Loucy (cell line): ENCODE measurements around the gene EIF4E2.

ENCODE experiments used
- H2AFZ ChIP-seq: fragments of 200-600 bp; sonication (generic); 2 replicates; pipeline ENCODE4 v1.6.0; 2016; ENCODE audit warnings: antibody characterized with exemption, mild to moderate bottlenecking, low read length, moderate library complexity
- H3F3A ChIP-seq: fragments of 200-600 bp; 2 replicates; pipeline ENCODE4 v1.6.0; 2016; ENCODE audit warnings: antibody characterized with exemption, low read depth, mild to moderate bottlenecking
- H3K27me3 ChIP-seq: fragments of 200-600 bp; sonication (generic); 2 replicates; pipeline ENCODE4 v1.6.1; 2014; ENCODE audit warnings: low read length, mild to moderate bottlenecking; ENCODE audit not compliant: insufficient read depth, poor library complexity, severe bottlenecking
- H3K36me3 ChIP-seq: fragments of 200-600 bp; sonication (generic); 2 replicates; pipeline ENCODE4 v1.6.1; 2016; ENCODE audit warnings: low read length; ENCODE audit not compliant: insufficient read depth
- H3K4me1 ChIP-seq: fragments of 200-600 bp; sonication (generic); 2 replicates; pipeline ENCODE4 v1.5.1; 2014; ENCODE audit warnings: low read length, mild to moderate bottlenecking; ENCODE audit not compliant: insufficient read depth, poor library complexity, severe bottlenecking
- H3K4me2 ChIP-seq: fragments of 200-600 bp; sonication (generic); 2 replicates; pipeline ENCODE4 v1.6.0; 2014; ENCODE audit warnings: antibody characterized with exemption, low read length, low read depth, mild to moderate bottlenecking; ENCODE audit not compliant: poor library complexity, severe bottlenecking
- H3K4me3 ChIP-seq: fragments of 200-600 bp; sonication (generic); 2 replicates; pipeline ENCODE4 v1.5.1; 2014; ENCODE audit warnings: low read length, mild to moderate bottlenecking, mixed read lengths; ENCODE audit not compliant: poor library complexity, severe bottlenecking
- H3K79me2 ChIP-seq: fragments of 200-600 bp; sonication (generic); 2 replicates; pipeline ENCODE4 v1.6.1; 2014; ENCODE audit warnings: low read length; ENCODE audit not compliant: insufficient read depth
- H3K9ac ChIP-seq: fragments of 200-600 bp; sonication (generic); 2 replicates; pipeline ENCODE4 v1.6.0; 2014; ENCODE audit warnings: mild to moderate bottlenecking, low read depth, low read length, moderate library complexity; ENCODE audit not compliant: poor library complexity, severe bottlenecking
- H3K9me2 ChIP-seq: fragments of 200-600 bp; sonication (generic); replicated peaks from 2 replicates; pipeline ENCODE4 v1.6.1; 2016; ENCODE audit warnings: low read depth, low read length, mixed read lengths
- H3K9me3 ChIP-seq: fragments of 200-600 bp; sonication (generic); 2 replicates; pipeline ENCODE4 v1.6.1; 2014; ENCODE audit warnings: mild to moderate bottlenecking, antibody characterized with exemption, low read length, low read depth; ENCODE audit not compliant: insufficient read depth
- H4K20me1 ChIP-seq: fragments of 200-600 bp; sonication (generic); 2 replicates; pipeline ENCODE4 v1.6.0; 2014; ENCODE audit warnings: antibody characterized with exemption, low read length, mild to moderate bottlenecking; ENCODE audit not compliant: insufficient read depth, poor library complexity, severe bottlenecking
- CTCF ChIP-seq: fragments of 200-600 bp; sonication (generic); conservative IDR thresholded peaks from 2 replicates; pipeline ENCODE4 v1.5.1; 2014; ENCODE audit warnings: mild to moderate bottlenecking, antibody characterized with exemption, low read length
- EZH2phosphoT487 ChIP-seq: fragments of 200-600 bp; IDR thresholded peaks from 2 replicates; pipeline ENCODE4 v1.6.1; 2018; ENCODE audit warnings: antibody characterized with exemption, mild to moderate bottlenecking, moderate library complexity, borderline replicate concordance

Gene EIF4E2

GRCh38 chr2:232581725-232582124, 31.2 kb downstream of the EIF4E2 start:
- Histone ChIP-seq H3K4me2 (no peak overlapping the region), H3K79me2 (no peaks in the 10 kb centered on the region)

GRCh38 chr2:232584238-232584637, 33.7 kb downstream of the EIF4E2 start:
- Histone ChIP-seq H3K4me1 (peaks cover 13% of the 10 kb centered on the region), H3K79me2 (no peaks in the 10 kb centered on the region), H3K4me2 (no peak overlapping the region), H3K9me2 (no peaks in the 10 kb centered on the region), H4K20me1 (no peaks in the 10 kb centered on the region), H3K36me3 (peaks cover 9% of the 10 kb centered on the region; the same call in 1 of the 2 replicates), H3K27me3 (no peaks in the 10 kb centered on the region), H3K9me3 (no peaks in the 10 kb centered on the region), H3K9ac (no peak overlapping the region), H2AFZ (no peak overlapping the region), H3K4me3 (no peak overlapping the region), H3F3A (no peaks in the 10 kb centered on the region)
- TF ChIP-seq EZH2phosphoT487 (no peak), CTCF (no peak)

More at GRCh38 chr2:232581725-232582124, 31.2 kb downstream of the EIF4E2 start:
- Histone ChIP-seq H3K36me3 (peaks cover 9% of the 10 kb centered on the region; the same call in 1 of the 2 replicates), H3K4me1 (peaks cover 13% of the 10 kb centered on the region), H4K20me1 (no peaks in the 10 kb centered on the region), H3K4me3 (no peak overlapping the region), H3K9me3 (no peaks in the 10 kb centered on the region), H3K9me2 (no peaks in the 10 kb centered on the region), H3K9ac (no peak overlapping the region), H3F3A (no peaks in the 10 kb centered on the region), H2AFZ (no peak overlapping the region), H3K27me3 (no peaks in the 10 kb centered on the region)
- TF ChIP-seq CTCF: no peak
- TF ChIP-seq EZH2phosphoT487: no peak

GRCh38 chr2:232586943-232587505, 36.5 kb downstream of the EIF4E2 start:
- H3F3A ChIP-seq: no peaks in the 10 kb centered on the region
- peaks cover under 1% of the 10 kb centered on the region; the same call in 1 of the 2 replicates for H3K36me3 ChIP-seq
- no peaks in the 10 kb centered on the region for H3K27me3 ChIP-seq
- H4K20me1 ChIP-seq: no peaks in the 10 kb centered on the region
- H3K9ac ChIP-seq: no peak overlapping the region
- H3K9me3 ChIP-seq: no peaks in the 10 kb centered on the region
- no peak overlapping the region for H3K4me2 ChIP-seq
- no peak overlapping the region for H2AFZ ChIP-seq
- H3K4me1 ChIP-seq: no peaks in the 10 kb centered on the region
- H3K79me2 ChIP-seq: no peaks in the 10 kb centered on the region
- no peaks in the 10 kb centered on the region for H3K9me2 ChIP-seq
- H3K4me3 ChIP-seq: no peak overlapping the region
- TF ChIP-seq EZH2phosphoT487 (no peak), CTCF (no peak)
